A673 (cell line): ENCODE data around the gene ARHGAP15.

Experiments
- EZH2 ChIP-seq: fragments of 200-600 bp; sonication (generic); IDR thresholded peaks from 2 replicates; pipeline ENCODE4 v1.6.1; 2017; ENCODE audit warnings: borderline replicate concordance, low read depth, mild to moderate bottlenecking, mixed read lengths, antibody characterized with exemption, low read length; ENCODE audit not compliant: poor library complexity, severe bottlenecking
- TF ChIP-seq, protein P1 (sequence below): fragments of 300-800, 200-600 bp; sonication (generic); conservative IDR thresholded peaks from 2 replicates; pipeline ENCODE4 v1.5.1; 2017; ENCODE audit warnings: low read depth, mild to moderate bottlenecking, antibody characterized with exemption, low read length, moderate library complexity, mixed read lengths

DNA sequence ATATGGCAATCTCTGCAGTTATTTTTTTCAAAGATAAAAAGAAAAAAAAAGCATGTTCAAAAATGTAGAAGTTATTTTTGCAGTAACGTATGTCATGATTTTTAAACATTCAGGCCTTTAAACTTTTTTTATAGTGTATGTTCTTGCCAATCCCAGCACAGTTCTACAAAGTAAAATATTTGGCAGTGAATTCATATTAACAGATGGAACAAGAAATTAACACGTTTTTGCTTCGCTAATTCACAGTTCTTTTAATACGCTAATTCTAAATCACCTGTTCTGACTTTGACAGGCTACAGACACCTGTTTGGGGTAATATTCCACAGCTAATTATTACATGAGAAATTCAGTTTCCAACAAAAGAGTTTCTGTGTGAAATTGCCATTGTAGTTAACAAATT is 183.2 kb downstream of the ARHGAP15 start:
- TF ChIP-seq, protein P1, sequence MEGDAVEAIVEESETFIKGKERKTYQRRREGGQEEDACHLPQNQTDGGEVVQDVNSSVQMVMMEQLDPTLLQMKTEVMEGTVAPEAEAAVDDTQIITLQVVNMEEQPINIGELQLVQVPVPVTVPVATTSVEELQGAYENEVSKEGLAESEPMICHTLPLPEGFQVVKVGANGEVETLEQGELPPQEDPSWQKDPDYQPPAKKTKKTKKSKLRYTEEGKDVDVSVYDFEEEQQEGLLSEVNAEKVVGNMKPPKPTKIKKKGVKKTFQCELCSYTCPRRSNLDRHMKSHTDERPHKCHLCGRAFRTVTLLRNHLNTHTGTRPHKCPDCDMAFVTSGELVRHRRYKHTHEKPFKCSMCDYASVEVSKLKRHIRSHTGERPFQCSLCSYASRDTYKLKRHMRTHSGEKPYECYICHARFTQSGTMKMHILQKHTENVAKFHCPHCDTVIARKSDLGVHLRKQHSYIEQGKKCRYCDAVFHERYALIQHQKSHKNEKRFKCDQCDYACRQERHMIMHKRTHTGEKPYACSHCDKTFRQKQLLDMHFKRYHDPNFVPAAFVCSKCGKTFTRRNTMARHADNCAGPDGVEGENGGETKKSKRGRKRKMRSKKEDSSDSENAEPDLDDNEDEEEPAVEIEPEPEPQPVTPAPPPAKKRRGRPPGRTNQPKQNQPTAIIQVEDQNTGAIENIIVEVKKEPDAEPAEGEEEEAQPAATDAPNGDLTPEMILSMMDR, result no peak
- no peak for TF ChIP-seq EZH2
